HG03354 (cell line): ENCODE results near the gene LAMTOR4.

Experiments
- ATAC-seq: cut with Tn5 transposase; IDR thresholded peaks from one replicate; pipeline ENCODE4 v1.9.1; 2021; ENCODE audit warnings: mild to moderate bottlenecking; ENCODE audit not compliant: unreplicated experiment, poor library complexity, severe bottlenecking

LAMTOR4 gene

GRCh38 chr7:100152404-100152803, 3.7 kb downstream of the LAMTOR4 start:
- no peak for ATAC-seq

DNA sequence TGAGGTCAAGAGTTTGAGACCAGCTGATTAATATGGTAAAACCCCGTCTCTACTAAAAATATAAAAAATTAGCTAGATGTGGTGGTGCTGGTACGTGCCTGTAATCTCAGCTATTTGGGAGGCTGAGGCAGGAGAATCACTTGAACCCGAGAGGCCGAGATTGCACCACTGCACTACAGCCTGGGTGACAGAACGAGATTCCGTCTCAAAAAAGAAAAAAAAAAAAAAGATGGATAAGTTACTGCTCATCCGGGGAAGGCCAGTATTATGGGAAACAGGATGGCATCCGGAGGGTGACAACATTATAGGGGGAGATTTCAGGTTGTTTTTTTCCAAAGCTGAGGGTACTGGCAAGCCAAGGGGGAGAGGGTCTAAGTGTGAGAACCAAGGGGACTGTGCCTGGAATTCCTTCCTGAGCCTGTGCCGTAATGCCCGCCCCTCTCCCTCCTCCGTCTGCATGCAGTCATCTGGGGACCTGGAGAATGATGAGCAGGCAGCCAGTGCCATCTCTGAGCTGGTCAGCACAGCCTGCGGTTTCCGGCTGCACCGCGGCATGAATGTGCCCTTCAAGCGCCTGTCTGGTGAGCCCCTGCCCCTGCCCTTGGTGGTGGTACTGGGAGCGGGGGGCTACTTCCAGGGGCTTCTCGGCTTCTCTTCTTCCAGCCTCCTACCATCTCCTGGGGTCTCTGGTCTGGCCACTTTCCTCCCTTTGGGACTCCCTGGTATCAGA, 4.4 kb downstream of the LAMTOR4 start:
- no peak for ATAC-seq

DNA sequence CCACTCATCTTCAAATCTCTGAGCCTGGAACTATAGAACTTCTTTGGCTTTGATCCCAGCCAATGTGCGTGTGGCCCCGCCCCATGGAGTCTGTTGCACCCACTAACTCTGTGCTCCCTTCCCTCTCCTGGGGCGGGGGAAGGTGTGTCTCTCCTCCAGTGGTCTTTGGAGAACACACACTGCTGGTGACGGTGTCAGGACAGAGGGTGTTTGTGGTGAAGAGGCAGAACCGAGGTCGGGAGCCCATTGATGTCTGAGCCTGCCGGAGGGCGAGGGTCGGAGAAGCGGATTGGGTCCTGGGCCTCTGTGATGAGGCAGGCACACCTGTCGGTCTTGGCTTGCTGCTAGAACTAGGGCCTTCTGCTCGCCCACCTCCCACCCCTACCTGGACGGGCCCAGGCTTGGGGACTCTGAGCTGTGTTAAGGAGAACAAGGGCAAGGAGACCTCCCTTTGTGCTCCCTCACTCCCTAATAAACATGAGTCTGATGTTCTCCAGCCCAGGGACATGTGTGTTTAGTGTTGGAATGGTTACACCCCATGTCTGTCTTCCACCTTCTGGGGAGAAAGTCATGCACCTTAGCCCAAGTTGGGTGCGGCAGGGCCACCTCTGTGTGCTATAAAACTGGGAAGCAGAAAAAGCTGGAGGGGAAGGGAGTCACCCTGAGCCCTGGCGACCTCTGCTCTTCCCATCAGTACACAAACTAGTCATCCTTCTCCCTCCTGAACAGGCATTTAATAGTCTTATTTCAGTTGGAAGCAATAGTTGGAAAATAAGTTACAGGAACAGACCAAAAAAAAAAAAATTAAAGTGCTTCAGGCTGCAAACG, 5.2 kb downstream of the LAMTOR4 start:
- ATAC-seq: no peak

DNA sequence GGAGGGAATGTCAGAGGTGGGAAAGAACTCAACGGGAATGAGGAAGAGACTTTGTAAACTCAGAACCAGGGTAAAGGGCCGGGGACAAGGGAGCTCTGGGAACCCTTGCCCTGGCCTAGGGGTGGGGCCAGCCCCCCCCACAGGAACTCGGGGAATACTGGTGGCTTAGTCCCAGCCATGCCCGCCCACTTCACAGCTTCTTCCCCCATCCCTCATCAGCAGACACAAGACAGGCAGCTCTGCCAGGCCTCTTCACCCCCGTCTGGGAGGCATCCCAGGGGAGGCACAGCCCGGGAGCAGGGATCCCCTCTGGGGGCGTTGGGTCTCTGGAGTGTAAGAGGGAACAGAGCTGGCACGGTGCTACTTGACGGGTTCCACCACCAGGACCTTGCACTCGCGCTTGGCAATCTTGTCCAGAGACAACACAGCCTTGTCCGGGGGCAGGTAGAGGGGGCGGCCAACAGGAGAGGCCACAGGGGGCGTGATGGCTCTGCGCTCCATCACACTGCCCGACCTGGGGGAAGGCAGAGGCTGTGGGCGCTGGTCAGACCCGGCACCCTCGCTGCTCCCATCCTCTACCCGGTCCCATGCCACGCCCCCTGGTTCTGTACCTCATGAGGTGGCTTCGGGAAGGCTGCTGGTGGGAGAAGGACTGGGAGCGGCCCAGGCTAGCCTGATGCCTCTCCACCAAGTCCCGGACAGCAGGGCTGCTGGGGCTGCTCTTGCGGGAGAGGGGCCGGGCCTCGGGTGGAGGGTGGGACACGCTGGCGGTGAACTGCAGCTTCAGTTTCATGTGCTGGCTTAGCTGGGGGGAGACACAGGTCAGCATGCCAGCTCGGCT, 6.2 kb downstream of the LAMTOR4 start:
- no peak for ATAC-seq

DNA sequence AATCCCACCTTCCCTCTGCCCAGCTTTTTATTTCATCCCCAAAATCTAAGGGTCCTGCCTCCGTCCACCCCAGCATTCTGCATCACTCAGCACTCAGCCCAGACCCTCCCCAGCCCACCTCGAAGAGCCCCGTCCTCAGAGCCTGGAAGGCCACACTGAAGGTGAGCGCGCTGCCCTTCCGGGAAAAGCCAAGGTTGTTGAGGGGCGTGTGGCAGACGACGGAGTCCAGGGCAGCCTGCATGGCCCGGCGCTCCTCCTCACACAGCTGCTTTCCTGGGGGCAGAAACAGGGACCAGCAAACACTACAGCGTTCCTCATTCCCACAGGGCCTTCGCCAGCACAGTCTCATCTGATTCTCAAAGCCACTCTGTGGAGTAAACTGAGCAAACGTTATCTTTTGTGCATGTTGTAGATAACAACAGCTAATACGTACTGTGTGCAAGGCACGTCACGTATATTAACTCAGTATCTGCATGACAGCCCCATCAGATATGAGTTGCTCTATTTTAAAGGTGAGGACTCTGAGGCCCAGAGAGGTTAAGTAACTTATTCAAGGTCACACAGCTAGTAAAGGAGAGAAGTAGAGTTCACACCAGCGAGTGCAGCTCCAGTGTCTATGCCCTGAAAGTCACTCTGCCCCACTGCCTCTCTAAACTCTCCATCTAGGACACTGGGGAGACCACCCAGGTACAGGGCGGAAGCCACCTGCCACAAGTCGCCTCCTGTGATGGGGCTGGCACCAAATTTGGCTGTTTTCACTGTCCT, 7.0 kb downstream of the LAMTOR4 start:
- ATAC-seq: no peak

- ATAC-seq: no peak
Observed at GRCh38 chr7:100156331-100157068, 7.8 kb downstream of the LAMTOR4 start.

DNA sequence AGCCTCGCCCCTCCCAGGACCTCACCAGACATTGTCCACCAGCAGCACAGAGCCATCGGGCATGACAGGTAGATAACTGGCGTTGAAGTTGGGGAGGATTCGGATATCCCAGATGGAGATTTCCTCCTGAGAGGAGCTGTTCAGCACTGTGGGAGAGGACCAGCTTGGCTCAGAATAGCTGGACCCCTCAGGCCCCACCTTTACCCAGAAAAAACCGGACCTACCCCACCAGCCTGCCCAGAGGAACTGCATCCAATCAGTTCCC, 8.3 kb downstream of the LAMTOR4 start:
- no peak for ATAC-seq

DNA sequence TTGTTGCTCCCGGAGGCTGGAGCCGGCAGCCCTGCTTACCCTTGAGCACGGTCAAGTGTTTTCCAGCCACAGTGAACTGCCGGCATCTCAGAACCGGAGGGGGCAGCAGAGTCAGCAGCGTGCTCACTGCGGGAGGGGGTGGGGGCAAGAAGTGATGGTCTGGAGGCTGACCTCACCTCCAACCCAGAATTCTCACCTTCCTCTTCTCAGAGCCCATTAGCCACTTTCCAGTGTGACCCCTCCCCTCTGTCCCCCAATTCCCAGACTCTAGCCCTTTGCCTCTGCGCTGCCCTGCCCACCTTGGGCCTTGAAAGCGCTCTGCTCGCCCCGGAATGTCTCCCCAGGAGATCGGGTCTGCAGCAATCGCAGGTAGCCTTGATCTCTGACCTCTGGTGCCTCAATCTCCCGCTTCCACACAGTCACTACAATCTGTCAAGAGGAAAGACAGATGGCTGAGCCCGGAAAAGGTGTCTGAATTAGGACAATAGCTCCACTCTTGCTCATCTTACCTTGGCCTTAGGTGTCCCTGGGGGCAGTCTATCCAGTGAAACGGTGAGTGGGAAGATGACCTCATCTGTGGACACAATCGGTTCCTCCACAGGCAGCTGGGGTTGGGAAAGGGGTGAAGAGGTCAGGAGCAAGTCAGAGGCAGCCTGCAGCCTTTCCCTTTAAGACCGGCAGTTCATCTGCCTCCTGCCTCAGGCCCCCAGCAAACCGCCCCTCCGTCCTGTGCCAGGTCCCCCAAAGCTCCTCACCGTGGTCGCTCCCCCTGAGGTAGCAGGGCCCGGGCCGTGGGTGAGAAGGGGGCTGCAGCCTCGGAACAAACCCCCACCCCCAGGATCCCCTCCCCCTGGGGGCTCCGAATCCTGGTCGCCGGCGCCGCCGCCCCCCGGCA, 8.9 kb downstream of the LAMTOR4 start:
- no peak for ATAC-seq

DNA sequence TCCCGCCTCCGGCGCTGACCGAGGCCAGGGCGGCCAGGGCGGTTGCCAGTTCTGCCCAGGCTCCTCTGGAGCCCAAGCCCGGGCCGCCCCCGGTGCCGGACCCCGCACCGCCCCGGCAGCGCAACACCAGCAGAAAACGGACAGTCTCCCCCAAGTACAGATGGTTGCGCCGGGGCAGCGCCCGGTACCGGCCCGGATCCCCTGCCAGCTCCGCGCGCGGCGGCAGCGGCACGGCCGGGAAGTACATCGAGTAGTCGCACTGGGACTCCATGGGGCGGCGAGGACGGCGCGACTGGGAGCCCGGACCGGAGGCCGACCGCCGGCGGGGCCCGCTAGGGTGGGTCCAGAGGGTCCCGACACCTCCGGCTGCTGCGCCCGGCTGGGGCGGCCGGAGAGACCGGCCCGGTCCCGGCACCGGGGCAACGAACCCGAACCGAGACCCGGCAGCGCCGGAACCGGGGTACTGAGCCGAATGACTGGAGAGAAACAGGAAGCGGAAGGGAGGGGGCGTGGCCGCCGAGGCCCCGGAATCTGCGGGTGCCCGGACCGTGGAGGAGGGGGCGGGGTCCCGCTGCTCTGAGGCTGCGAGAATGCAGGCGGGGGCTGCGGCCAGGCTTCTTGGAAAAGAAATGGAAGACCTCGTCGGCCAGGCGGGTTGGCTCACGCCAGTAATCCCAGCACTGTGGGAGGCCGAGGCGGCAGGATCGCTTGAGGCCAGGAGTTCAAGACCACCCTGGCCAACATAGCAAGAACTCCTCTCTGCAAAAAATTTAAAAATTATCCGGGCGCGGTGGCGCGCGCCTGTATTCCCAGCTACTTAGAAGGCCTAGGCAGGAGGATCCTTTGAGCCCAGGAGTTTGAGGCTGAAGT, 9.7 kb downstream of the LAMTOR4 start, which contains the start of gene TRAPPC14:
TRAPPC14 (minus strand) TSS at position 495 of the 870 bp plus-strand sequence; CDS start at position 271, 224 bp downstream.
- peak; percentile 85 for ATAC-seq

GRCh38 chr7:100159099-100159623, 10.4 kb downstream of the LAMTOR4 start:
- ATAC-seq: no peak

DNA sequence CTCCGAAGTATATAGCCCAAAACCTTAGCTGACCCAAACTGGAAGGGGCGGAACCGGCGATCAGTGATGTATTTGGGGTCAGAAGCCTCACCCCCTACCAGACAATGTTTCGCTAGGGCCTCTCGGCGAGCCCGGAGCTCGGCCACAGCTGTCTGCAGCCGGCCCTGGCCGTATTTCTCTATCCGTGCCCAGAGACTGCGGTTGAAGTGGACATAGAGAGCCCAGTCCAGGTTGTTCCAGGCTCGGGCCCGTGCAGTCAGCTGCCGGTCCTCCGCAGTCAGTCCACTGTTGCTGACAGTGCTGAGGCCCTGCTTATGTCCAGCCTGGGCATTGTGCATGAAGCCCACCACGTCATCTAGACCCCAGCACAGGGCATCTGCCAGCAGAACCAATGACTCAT, 11.3 kb downstream of the LAMTOR4 start:
- ATAC-seq: no peak

DNA sequence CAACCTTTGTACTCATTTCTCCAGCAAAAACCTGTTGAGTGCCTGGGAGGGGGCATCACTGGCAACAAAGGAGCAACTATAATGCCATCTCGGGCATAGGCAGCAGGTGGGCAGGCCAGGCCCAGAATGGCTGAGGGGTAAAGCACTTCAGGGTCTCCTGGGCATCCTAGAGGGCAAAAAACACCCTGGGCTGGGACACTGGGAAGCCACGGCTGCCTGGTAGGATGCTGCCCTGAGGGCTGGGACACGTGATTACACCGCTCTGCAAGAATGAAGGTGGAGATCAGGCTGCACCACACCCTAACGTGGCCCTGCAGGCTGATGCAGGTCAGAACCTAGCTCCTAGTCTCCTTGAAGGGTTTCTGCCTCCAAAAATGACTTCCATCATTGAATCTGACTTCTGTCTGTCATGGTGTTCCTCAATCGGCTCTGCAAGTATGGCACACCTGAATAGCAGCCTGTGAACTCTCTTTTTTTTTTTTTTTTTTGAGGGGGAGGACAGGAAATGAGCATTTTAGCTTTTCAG, 14.4 kb downstream of the LAMTOR4 start:
- ATAC-seq: no peak

GRCh38 chr7:100163871-100164270, 15.2 kb downstream of the LAMTOR4 start:
- ATAC-seq: no peak

GRCh38 chr7:100166317-100166940, 17.7 kb downstream of the LAMTOR4 start:
- ATAC-seq: no peak

- ATAC-seq: no peak
Observed at GRCh38 chr7:100166970-100167911, 18.5 kb downstream of the LAMTOR4 start.
